GM12878 (cell line): Measurements from ENCODE around the gene MSLN. TPM values are rescaled to one million over a fixed set of nuclear protein-coding genes. Genes with fewer than 3 reads are reported as not detected.

Experiments used
- ATAC-seq: fragments of 200-7000 bp; cut with Tn5 transposase; 3 replicates; pipeline ENCODE4 v1.9.1; 2020; ENCODE audit warnings: mild to moderate bottlenecking, moderate library complexity
- BruUV-seq: library from RNA; stranded (reverse); fragments of 400-500 nt; replicated peaks from 2 replicates; lab custom pipeline; 2021; lab: Mats Ljungman, UMichigan
- CTCF ChIA-PET: fragments of 300-600 bp; sonication (Branson Sonifier 250); formaldehyde crosslinking; extraction: SDS; loops from one replicate; lab custom pipeline; 2021; ENCODE audit warnings: inconsistent platforms; lab: Yijun Ruan, JAX
- POLR2A ChIA-PET: fragments of 350-600 bp; formaldehyde crosslinking; extraction: SDS; loops from one replicate; lab custom pipeline; 2021; ENCODE audit warnings: inconsistent platforms; lab: Charles Lee
- RAD21 ChIA-PET: fragments of 300-600 bp; sonication (Branson Sonifier 250); formaldehyde crosslinking; loops from one replicate; lab custom pipeline; 2023; ENCODE audit warnings: antibody characterized with exemption; ENCODE audit not compliant: unreplicated experiment; lab: Charles Lee
- SMC1A ChIA-PET: fragments of 300-600 bp; sonication (Branson Sonifier 250); formaldehyde crosslinking; loops from one replicate; lab custom pipeline; 2023; ENCODE audit not compliant: unreplicated experiment, uncharacterized antibody; lab: Charles Lee
- DNase-seq: peaks from one replicate; pipeline ENCODE4 v3.0.0-alpha.2; 2011; ENCODE audit warnings: low read depth, low spot score
- FAIRE-seq: peaks from 3 replicates; lab custom pipeline; 2011; peaks lifted over from hg19 to GRCh38; lab: Jason Lieb, UNC
- H2AFZ ChIP-seq: 2 replicates; pipeline ENCODE4 v1.6.0; 2011; ENCODE audit warnings: low read depth, low read length, control low read depth; ENCODE audit not compliant: control insufficient read depth
- H3K27ac ChIP-seq: 2 replicates; pipeline ENCODE4 v1.5.1; 2011; ENCODE audit warnings: control low read depth; ENCODE audit not compliant: control insufficient read depth, insufficient read depth
- H3K27me3 ChIP-seq, 2 experiments: replicated peaks in 1 of 2; 2 replicates each; pipeline versions ENCODE4 v1.6.0 to v1.6.1; 2011; ENCODE audit warnings: low read length in 1 of 2; ENCODE audit not compliant: control insufficient read depth in 2 of 2, insufficient read depth in 2 of 2
- H3K36me3 ChIP-seq, 2 experiments: 2 replicates each; pipeline ENCODE4 v1.5.1; 2011; ENCODE audit warnings: low read length in 1 of 2; ENCODE audit not compliant: control insufficient read depth in 2 of 2, insufficient read depth in 2 of 2
- H3K4me1 ChIP-seq: 2 replicates; pipeline ENCODE4 v1.6.1; 2011; ENCODE audit warnings: mild to moderate bottlenecking, low read length, moderate library complexity, mixed read lengths; ENCODE audit not compliant: control insufficient read depth, insufficient read depth
- H3K4me2 ChIP-seq: 2 replicates; pipeline ENCODE4 v1.6.0; 2011; ENCODE audit warnings: control low read depth; ENCODE audit not compliant: control insufficient read depth, insufficient read depth
- H3K4me3 ChIP-seq: fragments of 200-600 bp; sonication (generic); 2 replicates; pipeline ENCODE4 v1.5.1; 2016
- H3K79me2 ChIP-seq: 2 replicates; pipeline ENCODE4 v1.6.0; 2011; ENCODE audit warnings: low read length; ENCODE audit not compliant: control insufficient read depth, insufficient read depth
- H3K9ac ChIP-seq: 2 replicates; pipeline ENCODE4 v1.8.0; 2011; ENCODE audit warnings: low read length, control low read depth, mixed read lengths; ENCODE audit not compliant: control insufficient read depth, insufficient read depth
- H3K9me3 ChIP-seq: replicated peaks from 3 replicates; pipeline ENCODE4 v1.5.1; 2011; ENCODE audit warnings: mild to moderate bottlenecking, low read length; ENCODE audit not compliant: control insufficient read depth, insufficient read depth
- H4K20me1 ChIP-seq: 2 replicates; pipeline ENCODE4 v1.6.0; 2011; ENCODE audit not compliant: control insufficient read depth, insufficient read depth
- GABPA ChIP-seq: IDR thresholded peaks from 2 replicates; pipeline ENCODE4 v1.6.1; 2014; ENCODE audit warnings: antibody characterized with exemption, low read depth, mild to moderate bottlenecking, inconsistent platforms
- RELB ChIP-seq: fragments of 450-650 bp; IDR thresholded peaks from 2 replicates; pipeline ENCODE4 v1.6.1; 2017; ENCODE audit warnings: low read depth, mild to moderate bottlenecking, moderate library complexity
- SMAD1 ChIP-seq: fragments of 450-650 bp; IDR thresholded peaks from 2 replicates; pipeline ENCODE4 v1.6.1; 2018; ENCODE audit warnings: mild to moderate bottlenecking, low read depth; ENCODE audit not compliant: partially characterized antibody
- SPI1 ChIP-seq: IDR thresholded peaks from 2 replicates; pipeline ENCODE4 v1.6.1; 2011; ENCODE audit warnings: low read depth, mild to moderate bottlenecking, low read length, moderate library complexity, borderline replicate concordance; ENCODE audit not compliant: insufficient read depth
- WGBS: methylation state at CpG from one replicate; pipeline ENCODE4 v1.1.6; 2016; ENCODE audit warnings: low lambda C conversion rate; ENCODE audit not compliant: insufficient replicate concordance, insufficient coverage; ENCODE audit errors: missing lambda C conversion rate; 5-methylcytosine and 5-hydroxymethylcytosine counted together
- in situ Hi-C: fragments of 300-500 bp; cut with MboI; formaldehyde crosslinking; loops from 9 replicates; pipeline ENCODE4 v1.14.3; 2018; ENCODE audit warnings: mixed read lengths
- intact Hi-C: fragments of 100-400 bp; cut with micrococcal nuclease; formaldehyde crosslinking; loops from one replicate; pipeline ENCODE4 v1.14.2; 2022; ENCODE audit not compliant: unreplicated experiment
- polyA plus RNA-seq, 11 experiments: library from polyadenylated mRNA; depleted of rRNA in 4 of 11; unstranded in 6 of 11; stranded (reverse) in 5 of 11; fragments of >200 nt; fragmentation: Nextera tagmentation in 4 of 11; fragmentation: Illumina TruSeq in 1 of 11; extraction: Ambion mirVana in 4 of 11; extraction: Trizol in 1 of 11; gene quantifications; 1 replicate in 1 of 11; 2 replicates in 10 of 11; pipeline versions ENCODE4 v1.2.1 to v1.2.3, GENCODE V29; 2011 to 2016; ENCODE audit warnings: inconsistent platforms in 2 of 11, missing spikeins in 2 of 11, low read depth in 1 of 11
- total RNA-seq, 4 experiments: library from RNA; depleted of rRNA in 3 of 4; stranded (reverse); fragments of >200 nt in 3 of 4; fragmentation: Illumina TruSeq in 1 of 4; extraction: Trizol in 1 of 4; gene quantifications; 2 replicates each; pipeline versions ENCODE4 v1.2.1 to v1.2.3, GENCODE V29; 2013 to 2021

The MSLN gene
- total and polyA plus RNA-seq, 10 of the 15 experiments (the other 5 are each of a cell fraction or from before 2014, with no cell fraction given) = 0.08 TPM; not detected in 9

- ChIA-PET CTCF (interaction anchor here (0.7 to 2.5 kb wide), 5 partner anchors 10 to 18 kb away, joined by 3 to 13 read pairs (median 4); no protein-coding TSS in a partner anchor), POLR2A (interaction anchor here (0.7 to 2.5 kb wide), 7 partner anchors 8 to 150 kb away, joined by 3 to 29 read pairs (median 6); partner anchors contain the start of genes CHTF18, CIAO3 and RPUSD1), RAD21 (interaction anchor here (0.8 to 2.4 kb wide), 3 partner anchors 16 to 66 kb away, joined by 3 to 10 read pairs (median 10); partner anchors contain the start of genes CHTF18 and RPUSD1), SMC1A (interaction anchor here (1.2 kb wide), 1 partner anchor 15 kb away, joined by 3 read pairs; no protein-coding TSS in a partner anchor)
- ATAC-seq (no peak), FAIRE-seq (no peak), DNase-seq (no peak)
- 66% methylated on average over 48 of the region's 51 CpGs for WGBS
- no peaks in the 10 kb centered on the region for H3K27me3 ChIP-seq
- H2AFZ ChIP-seq = no peak overlapping the region
- H3K27ac ChIP-seq = no peak overlapping the region
- no peaks in the 10 kb centered on the region for H3K9me3 ChIP-seq
- H3K36me3 ChIP-seq = no peaks in the 10 kb centered on the region
- no peaks in the 10 kb centered on the region for H4K20me1 ChIP-seq
- no peak for TF ChIP-seq SMAD1
- TF ChIP-seq GABPA = no peak
- TF ChIP-seq RELB = no peak
- TF ChIP-seq SPI1 = no peak
- peaks cover 20% of the 10 kb centered on the region for H3K4me1 ChIP-seq
- BruUV-seq = no TSS peak
- H3K9ac ChIP-seq = no peak overlapping the region
- peak overlapping the region; percentile 69 for H3K4me2 ChIP-seq
- intact Hi-C loops = loop anchor here (2.0 kb wide), 2 partner anchors 19 to 37 kb away; partner anchors contain the start of genes CIAO3 and JMJD8
- in situ Hi-C loops = no loop called here
- peak overlapping the region; percentile 86; the same call in 1 of the 2 replicates for H3K4me3 ChIP-seq
- H3K79me2 ChIP-seq = no peaks in the 10 kb centered on the region; the same call in 1 of the 2 replicates
Measured at GRCh38 chr16:721765-722540, 38.6 kb upstream of the MSLN start.
